Germinal center (tissue), 1 donor: ENCODE results near the gene MYO10.
"Not testable (repeated sequence)": the region's sequence is repeated elsewhere in the genome, so short reads cannot be mapped to it uniquely, and the experiment has no call there.

Experiments used
- DNase-seq: peaks from one replicate; pipeline ENCODE4 v3.0.0; 2012; ENCODE audit warnings: mixed read lengths, low spot score

The MYO10 gene

DNA sequence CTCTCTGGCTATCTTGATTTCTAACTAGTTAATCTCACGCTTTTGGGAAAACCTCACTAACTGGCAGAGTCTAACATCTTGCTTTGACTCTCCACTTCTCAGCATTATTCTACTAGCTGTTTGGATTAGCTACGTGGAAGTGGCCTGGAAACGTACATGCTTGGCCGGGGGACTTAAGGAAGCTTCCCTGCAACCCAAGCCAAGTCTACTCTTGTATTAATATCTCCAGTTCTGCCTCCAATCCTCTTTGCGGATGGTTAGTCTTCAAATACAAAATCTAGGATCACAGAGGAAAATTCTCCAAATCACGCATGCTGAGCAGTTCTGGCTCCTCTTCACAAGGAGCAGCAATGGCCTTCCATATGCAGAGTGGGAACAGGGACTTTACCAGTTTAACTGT, 267.5 kb downstream of the MYO10 start:
- no peak for DNase-seq

DNA sequence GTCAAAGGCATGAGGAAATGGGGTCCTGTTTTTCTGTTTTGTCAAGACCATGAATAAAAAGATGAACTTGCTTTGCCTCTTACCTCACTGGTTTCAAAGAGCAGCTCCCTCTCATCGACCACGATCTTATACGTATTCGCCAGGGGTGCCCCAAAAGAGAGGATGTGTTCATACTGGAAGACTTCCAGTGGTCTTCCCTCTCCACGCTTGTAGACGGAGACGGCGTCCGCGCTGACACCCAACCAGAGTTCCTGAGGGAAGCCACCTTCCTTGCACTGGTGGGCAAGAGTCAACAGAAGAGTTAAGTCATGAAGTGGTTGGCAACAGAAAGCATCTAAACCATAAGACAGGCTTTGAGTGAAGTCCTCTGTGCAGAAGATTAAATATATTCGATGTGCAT, 267.9 kb downstream of the MYO10 start:
- no peak for DNase-seq

DNA sequence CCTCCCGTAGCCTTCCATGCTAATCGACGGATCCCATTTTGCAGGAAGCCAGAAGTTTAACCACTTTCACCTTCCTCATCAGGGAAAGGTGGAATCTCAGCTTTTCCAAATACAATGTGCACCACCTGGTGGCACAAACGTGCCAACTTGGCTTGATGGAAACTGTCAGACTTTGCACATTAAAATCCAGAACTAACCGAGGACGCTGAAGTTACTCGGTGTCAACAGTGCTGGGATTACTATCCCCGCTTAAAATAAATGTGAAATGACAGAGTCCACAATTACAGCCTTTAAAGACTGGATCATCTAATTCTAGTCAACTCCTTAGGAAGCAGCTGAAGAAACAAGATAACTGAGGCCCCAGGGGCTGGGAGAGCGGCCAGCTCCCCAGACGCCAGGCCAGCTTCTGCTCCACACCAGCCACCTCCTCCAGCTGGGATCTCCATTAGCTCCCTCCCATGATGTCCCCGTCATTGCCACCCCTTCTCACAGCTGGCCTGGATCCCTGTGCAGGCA, 269.1 kb downstream of the MYO10 start:
- no peak for DNase-seq

DNA sequence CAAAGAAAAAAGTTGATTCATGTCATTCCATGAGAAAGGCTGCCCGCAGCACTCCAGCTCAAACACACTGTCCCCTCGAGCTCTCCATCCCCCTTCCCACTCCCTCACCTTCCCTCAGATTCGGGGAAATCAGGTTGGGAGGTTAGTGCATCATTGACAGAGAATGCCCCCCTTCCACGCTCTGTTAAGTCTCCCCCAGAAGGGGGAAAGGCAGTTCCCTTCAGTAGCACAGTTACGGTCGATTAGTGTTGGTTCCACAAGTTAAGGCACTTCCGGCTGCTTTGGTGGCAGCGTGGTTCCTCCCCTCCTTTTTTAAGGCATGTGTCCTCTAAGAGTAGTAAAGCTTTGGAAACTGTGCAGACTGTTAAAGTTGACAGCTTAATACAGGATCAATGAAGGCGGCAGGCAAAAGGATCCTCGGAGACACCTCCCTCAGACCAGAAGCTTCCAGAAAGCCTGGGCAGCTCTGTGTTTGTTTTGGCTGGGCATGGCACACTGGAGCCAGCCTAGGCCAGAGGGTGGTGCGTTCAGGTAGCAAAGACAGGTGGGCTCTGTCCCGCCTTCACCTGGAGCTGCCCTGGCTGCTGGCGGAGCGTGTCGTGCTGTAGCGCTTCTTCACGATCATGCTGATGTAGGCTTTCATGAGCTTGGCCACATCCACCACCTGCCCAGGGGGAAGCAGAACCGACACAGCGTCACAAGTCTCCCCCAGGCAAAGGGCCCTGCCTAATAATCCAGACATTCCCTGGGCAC, 269.8 kb downstream of the MYO10 start:
- DNase-seq, result no peak

DNA sequence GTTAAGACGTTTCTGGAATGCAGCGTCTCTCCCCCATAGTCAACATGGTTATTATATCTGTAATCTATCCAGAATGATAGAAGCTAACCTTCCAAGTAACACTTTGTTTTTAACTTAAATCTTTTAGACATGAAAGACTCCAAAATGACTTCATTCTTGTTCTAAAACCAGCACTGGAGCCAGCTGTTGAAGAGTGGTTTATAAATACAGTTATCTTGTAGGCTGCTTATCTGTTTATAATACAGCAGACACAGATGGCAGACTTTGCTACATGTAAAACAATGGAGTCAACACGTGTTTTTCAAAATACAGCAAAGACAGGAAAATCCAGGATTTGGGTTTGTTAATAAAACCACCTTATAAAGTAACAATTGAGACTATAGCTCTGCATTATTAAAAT, 270.5 kb downstream of the MYO10 start:
- DNase-seq, result no peak

DNA sequence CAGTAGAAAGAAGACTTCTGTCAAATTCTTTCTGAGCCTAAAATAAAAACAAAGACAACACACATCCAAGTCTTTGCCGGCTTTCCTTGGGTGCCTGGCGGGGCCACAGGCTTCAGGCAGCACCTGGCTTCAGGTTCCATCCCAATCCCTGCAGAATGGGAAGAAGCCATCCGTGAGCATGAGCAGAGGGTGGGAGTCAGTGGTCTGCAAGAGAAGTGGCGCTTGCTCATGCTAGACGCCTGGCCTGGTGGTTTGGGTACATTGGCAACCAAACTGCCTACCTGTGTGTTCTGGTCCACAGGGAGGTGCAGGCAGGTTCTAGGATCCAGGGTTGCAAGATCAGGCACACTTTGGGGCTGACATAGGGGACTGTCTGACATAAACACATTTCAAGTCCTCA, 271.7 kb downstream of the MYO10 start:
- no peak for DNase-seq

DNA sequence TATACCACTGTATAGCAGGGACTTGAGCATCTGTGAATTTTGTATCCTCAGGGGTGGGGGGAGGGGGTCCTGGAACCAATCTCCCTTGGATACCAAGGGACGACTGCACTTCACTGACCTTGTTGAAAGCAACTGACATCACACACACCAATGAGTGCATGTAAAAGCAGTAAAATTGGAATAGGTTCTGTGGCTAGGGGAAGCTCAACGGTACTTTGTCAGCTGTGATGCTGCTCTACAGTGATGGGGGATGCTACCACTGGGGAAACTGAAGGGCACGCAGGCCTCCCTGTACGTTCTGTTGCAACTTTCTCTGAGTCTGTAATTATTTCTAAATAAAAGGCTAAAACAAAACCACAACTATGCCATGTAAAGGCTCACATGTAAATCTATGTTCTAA, 272.2 kb downstream of the MYO10 start:
- DNase-seq, result no peak

DNA sequence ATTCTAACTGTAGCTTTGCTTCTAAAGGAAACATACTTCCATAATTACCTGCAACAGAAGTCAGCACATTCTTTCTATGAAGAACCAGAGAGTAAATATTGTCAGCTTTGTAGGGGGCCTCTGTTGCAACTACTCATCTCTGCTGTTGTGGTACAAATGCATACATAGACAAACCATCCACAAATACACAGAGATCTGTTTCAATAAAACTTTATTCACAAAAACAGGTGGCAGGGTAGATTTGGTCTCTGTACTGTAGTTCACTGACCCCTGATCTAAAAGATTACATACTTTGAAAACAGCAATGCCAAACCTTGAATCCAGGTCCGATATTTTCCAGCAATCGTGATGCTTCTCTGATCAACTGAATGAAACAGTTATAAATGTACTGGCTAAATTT, 274.4 kb downstream of the MYO10 start:
- no peak for DNase-seq

DNA sequence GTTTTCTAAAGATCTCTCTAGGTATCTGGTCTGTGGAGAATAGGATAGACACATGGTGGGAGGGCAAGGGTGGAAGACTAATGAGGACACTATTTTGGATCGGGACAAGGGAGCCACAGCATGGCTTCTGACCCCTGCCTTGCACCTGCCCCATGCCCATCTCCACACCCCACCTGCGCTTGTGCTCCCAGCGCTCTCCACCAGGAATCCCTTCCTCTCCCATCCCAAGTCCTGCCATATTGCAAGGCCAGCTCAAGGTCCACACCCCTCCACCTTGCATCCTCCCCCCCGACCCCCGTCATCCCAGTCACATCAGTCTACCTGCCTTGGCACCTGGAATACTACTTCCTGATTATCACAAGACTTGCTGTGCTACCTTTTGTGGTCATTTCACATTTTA, 275.1 kb downstream of the MYO10 start:
- DNase-seq, result no peak

DNA sequence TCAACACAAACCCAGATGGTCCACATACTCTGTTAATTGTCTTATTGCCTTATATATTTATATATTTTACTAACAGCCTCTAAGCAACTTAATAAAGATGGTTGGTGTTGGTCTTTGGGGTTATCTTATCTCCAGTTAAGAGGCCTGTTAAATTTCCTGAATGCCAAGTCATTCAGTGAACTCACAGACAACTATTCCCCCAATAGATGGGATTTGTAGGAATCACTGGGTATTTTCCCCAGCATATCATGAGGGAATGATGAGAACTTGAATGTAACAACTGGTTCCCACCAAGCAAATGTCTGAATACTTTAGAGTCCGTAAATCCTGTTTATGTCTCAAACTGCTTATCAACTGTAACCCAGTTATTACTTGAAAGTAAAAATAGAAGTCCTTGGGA, 276.6 kb downstream of the MYO10 start:
- DNase-seq, result no peak

DNA sequence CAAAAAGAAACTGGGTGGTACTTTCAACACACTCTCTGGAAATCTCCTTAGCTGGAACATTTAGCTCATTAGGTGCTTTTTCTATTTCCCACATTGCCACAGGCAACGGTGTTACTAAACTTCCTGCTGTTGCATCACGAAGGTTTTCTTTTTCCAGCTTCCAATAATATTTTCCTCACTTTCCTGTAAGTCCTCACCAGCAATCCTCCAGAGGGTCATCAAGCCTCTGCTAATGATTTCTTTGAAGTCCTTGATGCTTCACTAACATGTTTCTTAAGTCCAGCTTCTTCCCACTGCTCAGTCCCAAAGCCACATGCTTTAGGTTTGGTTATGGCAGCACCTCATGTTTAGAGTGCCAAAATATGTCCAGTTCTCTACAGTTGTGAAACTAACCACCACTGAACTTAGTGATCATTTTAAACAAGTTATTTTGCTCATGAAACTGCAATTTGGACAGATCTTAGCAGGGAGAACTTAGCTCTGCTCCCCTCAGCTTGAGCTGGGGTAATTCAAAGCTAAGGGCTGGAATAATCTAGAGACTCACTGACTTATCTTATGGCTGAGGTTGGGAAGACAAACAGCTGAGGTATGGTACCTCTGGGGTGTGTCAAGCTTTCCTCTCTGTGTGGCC, 279.4 kb downstream of the MYO10 start:
- DNase-seq, result no peak

DNA sequence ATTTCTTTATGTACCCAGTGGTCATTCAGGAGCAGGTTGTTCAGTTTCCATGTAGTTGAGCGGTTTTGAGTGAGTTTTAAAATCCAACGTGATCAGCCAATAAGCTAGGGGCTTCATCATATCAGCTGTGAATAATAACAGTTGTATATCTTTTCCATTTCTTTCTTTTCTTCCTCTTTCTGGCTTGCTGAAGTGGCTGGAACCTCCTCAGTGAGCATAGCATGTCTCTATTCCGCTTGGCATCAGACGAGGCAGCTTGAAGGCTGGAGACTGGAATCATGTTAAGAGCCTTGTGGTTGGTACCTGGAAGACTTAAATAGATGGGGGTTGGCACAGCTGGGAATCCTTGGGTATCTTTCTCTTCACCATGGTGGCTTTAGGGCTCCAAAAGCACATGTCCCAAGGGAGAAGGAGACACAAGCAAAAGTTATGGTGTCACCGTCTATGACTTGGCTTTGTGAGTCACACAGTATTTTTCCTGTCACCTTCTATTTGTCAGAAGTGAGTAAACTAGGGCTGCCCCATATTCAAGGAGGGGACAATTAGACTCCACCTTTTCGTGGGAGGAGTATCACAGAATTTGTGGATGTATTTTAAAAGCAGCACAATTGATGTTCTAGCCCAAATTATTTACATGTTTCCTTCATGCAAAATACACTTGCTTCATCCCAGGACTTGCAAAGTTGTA, 281.3 kb downstream of the MYO10 start:
- DNase-seq, result no peak

DNA sequence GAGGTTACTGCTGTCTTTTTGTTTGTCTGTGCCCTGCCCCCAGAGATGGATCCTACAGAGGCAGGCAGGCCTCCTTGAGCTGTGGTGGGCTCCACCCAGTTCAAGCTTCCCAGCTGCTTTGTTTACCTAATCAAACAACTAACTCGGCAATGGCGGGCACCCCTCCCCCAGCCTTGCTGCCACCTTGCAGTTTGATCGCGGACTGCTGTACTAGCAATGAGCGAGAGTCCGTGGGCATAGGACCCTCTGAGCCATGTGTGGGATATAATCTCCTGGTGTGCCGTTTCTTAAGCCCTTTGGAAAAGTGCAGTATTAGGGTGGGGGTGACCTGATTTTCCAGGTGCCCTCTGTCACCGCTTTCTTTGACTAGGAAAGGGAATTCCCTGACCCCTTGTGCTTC, 287.3 kb downstream of the MYO10 start:
- not testable (repeated sequence) for DNase-seq

DNA sequence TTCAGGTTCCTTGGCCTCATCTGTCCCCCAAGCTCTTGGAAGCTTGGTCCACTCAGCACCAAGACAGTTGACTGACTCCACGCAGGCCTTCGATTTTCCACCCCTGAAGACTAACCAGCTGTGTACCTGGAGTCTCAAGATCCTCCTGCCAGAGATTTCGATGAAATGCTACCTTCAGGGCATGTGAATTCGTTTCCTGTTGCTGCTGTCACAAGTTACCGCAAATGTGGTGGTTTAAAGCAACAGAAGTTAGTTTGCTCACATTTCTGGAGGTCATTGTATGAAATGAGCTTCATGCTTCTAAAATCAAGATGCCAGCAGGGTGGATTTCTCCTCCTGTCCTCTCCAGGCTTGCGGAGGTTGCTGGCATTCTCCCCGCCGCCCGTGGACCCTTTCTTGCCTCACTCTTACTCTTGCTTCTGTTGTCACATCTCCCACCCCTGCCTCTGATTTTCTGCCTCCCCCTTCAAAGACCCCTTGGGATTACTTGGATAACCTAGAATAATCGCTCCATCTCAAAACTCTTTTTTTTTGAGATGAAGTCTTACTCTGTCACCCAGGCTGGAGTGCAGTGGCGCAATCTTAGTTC, 291.7 kb downstream of the MYO10 start:
- no peak for DNase-seq

DNA sequence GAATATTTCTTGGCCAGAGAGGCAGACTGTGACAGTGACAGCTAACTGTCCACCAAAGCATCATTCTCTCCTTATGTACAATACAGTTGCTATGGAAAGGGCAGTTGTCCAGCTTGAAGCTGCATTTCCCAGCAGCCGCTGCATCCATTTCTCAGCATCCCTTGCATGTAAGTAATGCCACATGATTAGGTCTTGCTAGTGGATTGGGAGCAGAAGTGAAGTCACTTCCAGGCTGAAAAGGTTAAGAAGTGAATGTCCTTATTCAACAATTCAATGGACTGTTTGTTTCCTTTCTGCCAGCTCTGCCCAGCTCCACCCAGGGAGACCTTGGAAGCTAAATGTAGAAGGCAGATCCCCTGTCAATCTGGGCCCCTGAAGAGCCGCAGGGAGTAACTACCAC, 293.2 kb downstream of the MYO10 start:
- no peak for DNase-seq

DNA sequence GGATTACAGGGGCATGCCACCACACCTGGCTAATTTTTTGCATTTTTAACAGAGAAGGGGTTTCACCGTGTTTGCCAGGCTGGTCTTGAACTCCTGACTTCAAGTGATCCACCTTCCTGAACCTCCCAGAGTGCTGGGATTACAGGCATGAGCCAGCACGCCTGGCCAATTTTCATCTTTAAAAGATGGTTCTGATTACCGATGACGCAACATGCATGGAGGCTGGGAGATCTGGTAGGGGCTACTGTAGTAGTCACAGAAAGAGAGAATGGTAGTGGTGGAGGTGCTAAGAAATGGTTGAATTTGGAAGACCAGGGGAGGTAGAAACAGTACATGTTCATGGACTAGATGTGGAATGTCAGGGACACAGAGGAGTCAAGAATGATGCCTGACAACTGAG, 296.9 kb downstream of the MYO10 start:
- DNase-seq, result no peak

DNA sequence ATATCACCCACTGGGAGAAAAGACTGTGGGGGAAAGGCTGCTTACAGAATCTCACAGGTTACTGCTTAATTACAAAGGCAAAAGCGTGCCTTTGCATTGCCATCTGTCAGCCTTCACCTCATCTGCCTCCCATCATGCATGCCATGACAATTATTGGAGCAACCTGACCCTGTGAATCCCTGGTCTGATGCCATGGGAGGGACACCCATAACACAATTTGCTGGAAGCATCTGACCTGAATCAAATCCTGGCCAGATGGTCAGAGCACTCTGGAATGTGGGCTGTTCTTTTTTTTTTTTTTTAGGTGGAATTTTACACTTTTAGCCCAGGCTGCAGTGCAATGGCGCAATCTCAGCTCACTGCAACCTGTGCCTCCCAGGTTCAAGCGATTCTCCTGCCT, 307.7 kb downstream of the MYO10 start:
- DNase-seq, result no peak

DNA sequence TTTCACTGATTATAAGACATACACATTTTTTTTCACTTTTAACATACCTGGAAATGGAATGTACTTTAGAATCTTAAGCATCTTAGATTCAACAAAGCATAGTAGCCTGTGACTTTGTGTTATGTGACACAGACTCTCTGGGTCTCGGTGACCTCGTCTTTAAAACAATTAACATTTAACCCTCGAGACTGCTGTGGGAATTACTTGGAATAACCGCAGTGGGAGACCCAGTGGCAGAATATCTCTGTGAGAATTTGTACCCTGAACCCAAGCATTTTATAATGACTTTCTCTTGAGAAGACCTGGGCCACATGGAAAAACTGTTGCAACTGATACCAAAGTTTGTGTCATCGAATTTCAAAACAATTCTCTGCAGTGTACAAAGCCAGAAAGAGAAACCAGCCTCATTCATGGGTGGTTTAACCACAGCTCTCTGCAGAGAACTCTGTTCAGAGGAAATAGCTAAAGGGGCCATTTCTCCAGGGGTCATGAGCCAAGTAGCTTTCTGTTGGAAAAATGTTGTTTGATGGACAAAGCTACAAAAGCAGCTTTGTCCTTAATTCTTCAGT, 309.3 kb downstream of the MYO10 start:
- DNase-seq, result no peak

DNA sequence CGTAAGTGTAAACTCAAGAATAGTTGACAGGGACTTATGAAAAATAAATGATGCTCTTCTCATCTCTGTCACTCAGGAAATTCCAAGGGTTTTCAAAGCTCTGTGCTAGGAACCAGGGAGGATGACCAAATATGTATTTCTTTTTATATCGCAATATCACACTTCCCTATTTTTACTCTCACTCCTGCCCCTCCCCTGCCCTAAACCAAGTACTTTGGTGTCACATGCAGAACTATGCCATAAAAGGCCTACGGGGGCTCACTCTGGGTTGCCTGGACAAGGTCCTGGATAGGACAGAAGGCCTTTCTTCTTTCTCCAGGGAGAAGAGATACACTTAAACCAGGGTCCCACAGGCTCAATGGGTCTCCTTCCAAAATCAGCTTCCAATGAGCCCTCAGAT, 311.0 kb downstream of the MYO10 start:
- no peak for DNase-seq

DNA sequence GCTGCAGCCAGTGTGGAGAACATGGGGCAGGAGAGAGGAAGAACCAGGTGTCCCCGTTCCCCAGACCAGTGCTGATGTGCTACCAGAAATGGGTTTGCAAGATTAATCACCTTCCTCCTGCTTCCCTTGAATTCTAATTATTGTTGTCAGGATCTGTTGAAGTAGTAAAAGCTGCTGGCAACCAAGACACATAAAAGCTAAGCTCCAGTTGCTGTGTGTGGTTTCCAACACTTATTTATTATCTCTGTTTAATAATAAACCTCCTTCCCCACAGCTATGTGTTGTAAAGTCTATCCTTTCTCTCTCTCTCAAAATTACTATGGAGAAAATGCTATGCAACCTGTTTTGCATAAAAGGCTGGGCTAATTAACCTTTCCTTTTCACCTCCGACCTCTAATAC, 317.0 kb downstream of the MYO10 start:
- DNase-seq, result no peak

DNA sequence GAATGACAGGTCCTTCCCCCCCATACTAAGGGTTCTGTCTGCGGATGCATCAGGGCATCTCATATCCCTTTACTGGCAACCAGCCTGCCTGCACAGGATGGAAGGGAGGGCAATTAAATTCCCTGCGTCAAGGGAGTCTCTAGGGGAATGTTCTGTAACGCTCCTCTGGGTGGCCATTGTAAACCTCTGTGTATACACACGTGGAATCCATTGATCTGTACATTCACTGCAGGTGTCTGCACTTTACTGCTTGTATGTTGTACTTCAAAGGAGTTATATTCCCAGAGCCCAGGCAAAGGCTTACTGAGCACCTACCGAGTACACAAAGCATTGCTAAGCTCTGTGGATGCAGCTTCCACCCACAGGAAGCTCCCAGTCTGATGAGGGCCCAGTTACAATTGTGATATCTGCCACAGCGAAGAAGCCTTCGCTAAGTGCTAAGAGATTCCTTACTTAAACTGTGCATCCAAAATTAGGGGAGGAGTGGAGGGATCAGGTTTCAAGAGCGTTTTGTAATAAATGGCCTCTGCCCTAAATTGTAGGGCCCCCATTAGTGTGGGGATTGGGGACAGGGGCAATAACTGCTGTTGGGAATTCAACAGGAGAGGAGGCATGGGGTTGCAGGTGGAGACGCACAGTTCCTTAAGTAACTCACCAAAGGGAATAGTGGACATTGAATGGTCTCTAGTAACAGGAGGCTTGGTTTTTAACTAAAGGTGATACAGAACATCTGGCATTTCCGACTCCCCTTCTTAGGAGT, 317.8 kb downstream of the MYO10 start:
- no peak for DNase-seq
